H1 (cell line): ENCODE measurements around the gene ASPDH. TPM values are rescaled to one million over a fixed set of nuclear protein-coding genes. Genes with fewer than 3 reads are reported as not detected.
A peak's percentile ranks its signal among the peaks of the same experiment; 100 is the strongest.

ENCODE experiments used
- HDAC6 ChIP-seq: IDR thresholded peaks from one replicate; pipeline ENCODE4 v1.7.1; 2012; ENCODE audit warnings: low read depth, mild to moderate bottlenecking, inconsistent platforms, low read length, moderate library complexity
- polyA plus RNA-seq, 7 experiments: library from polyadenylated mRNA; depleted of rRNA in 3 of 7; stranded (reverse) in 5 of 7; unstranded in 2 of 7; fragments of >200 nt in 5 of 7; fragments of 200-250 nt in 2 of 7; gene quantifications; 1 replicate in 5 of 7; 2 replicates in 1 of 7; 4 replicates in 1 of 7; pipeline versions ENCODE4 v1.2.1 to v1.2.3, GENCODE V29; 2011 to 2013; ENCODE audit warnings: missing spikeins in 2 of 7, mixed read lengths in 2 of 7
- total RNA-seq: library from RNA; stranded (reverse); fragmentation: NEBNext Ultra II Directional; extraction: Animal tissue kit (Norgen Biotek cat#: 25700); gene quantifications from 2 replicates; pipeline ENCODE4 v1.2.1, GENCODE V29; 2021
- TF ChIP-seq, protein P1 (sequence below), 3 experiments: IDR thresholded peaks; 1 replicate in 2 of 3; 2 replicates in 1 of 3; pipeline versions ENCODE4 v1.5.1 to v1.6.1; 2011; ENCODE audit warnings: low read length in 3 of 3, mild to moderate bottlenecking in 3 of 3, inconsistent platforms in 2 of 3, low read depth in 1 of 3, moderate library complexity in 1 of 3; ENCODE audit not compliant: insufficient read depth in 1 of 3; ENCODE audit errors: control extremely low read depth in 1 of 3

The ASPDH gene
- total and polyA plus RNA-seq, 2 of the 8 experiments (the other 6 are each of a cell fraction or from before 2014, with no cell fraction given) = not detected

GRCh38 chr19:50476224-50476906 is 37.3 kb downstream of the ASPDH start, which contains the start of the genes EMC10 and GARIN5A (continued):
- TF ChIP-seq, protein P1, sequence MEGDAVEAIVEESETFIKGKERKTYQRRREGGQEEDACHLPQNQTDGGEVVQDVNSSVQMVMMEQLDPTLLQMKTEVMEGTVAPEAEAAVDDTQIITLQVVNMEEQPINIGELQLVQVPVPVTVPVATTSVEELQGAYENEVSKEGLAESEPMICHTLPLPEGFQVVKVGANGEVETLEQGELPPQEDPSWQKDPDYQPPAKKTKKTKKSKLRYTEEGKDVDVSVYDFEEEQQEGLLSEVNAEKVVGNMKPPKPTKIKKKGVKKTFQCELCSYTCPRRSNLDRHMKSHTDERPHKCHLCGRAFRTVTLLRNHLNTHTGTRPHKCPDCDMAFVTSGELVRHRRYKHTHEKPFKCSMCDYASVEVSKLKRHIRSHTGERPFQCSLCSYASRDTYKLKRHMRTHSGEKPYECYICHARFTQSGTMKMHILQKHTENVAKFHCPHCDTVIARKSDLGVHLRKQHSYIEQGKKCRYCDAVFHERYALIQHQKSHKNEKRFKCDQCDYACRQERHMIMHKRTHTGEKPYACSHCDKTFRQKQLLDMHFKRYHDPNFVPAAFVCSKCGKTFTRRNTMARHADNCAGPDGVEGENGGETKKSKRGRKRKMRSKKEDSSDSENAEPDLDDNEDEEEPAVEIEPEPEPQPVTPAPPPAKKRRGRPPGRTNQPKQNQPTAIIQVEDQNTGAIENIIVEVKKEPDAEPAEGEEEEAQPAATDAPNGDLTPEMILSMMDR (IDR thresholded peaks at IDR 0.05; ENCODE audit: control extremely low read depth in 1 of 3, insufficient read depth in 1 of 3, low read depth in 1 of 3, low read length in 3 of 3) = peak in 1 of 3 experiments; percentile 5; a peak in 1 of 4 replicates
- no peak for TF ChIP-seq HDAC6
- TF ChIP-seq, all 59 proteins: peak for 26
